ENCODE measurements around the gene LGALS9.

The LGALS9 gene

DNA sequence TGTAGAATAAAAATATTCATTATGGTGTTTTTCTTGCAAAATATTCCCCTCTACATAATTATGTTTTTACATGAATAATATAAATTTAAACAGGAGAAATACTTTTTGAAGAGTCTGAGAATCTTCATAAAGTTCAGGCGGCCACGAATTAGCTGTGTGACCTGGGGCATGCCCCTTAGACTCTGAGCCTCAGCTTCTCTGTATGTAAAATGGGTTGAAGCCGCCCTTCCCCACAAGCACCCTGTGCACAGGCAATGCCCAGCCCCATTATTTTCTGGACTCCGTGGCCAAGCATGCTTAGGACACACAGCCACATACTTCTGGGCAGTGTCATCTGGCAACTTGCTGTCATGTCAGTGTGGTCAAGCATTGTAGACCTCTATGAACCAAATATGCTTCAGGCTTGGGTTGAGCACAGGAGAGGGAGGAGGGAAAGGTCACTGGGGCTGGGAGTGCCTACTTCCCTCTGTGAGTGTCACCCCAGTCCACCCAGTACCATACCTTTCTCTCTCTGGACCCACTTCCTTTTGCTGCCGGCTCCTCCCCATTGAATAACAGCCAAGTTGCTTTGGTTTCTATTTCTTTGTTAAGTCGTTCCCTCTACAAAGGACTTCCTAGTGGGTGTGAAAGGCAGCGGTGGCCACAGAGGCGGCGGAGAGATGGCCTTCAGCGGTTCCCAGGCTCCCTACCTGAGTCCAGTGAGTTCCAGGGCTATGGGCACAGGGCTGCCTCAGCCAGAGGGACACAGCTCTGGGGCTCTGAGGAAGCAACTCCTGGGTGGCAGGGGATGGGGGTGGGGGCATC, at the start of gene LGALS9:
TSS of gene LGALS9 (plus strand) at position 582 of the 804 bp plus-strand sequence. CDS start at position 660, 78 bp downstream.
- ATAC-seq, result peak; percentile 81
- Mint-ChIP-seq H3K4me1 (peaks cover 43% of the 10 kb centered on the region), H3K36me3 (peaks cover 15% of the 10 kb centered on the region), H3K27me3 (no peaks in the 10 kb centered on the region), H3K4me3 (peak within 1 kb of the TSS; percentile 85), H3K9me3 (peaks cover 3% of the 10 kb centered on the region), H3K27ac (peak within 1 kb of the TSS; percentile 92)

DNA sequence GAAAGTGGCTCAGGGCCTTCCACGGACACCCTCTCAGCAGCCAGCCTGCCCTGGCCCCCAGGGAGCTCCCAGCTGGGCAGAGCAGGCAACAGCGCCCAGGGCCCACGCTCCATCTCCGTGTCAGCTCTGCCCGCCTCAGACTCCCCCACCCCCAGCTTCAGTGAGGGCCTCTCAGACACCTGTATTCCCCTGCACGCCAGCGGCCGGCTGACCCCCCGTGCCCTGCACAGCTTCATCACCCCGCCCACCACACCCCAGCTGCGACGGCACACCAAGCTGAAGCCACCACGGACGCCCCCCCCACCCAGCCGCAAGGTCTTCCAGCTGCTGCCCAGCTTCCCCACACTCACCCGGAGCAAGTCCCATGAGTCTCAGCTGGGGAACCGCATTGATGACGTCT, 48.3 kb upstream of the LGALS9 start:
- Mint-ChIP-seq H3K4me3 (no peak overlapping the region), H3K27me3 (no peaks in the 10 kb centered on the region), H3K4me1 (peaks cover 49% of the 10 kb centered on the region), H3K9me3 (no peaks in the 10 kb centered on the region), H3K27ac (no peak overlapping the region), H3K36me3 (peaks cover 27% of the 10 kb centered on the region)
- ATAC-seq, result no peak

- peak; percentile 65 for ATAC-seq
- H3K27ac Mint-ChIP-seq, result peak overlapping the region; percentile 80
- no peaks in the 10 kb centered on the region for H3K27me3 Mint-ChIP-seq
- H3K4me1 Mint-ChIP-seq, result peaks cover 34% of the 10 kb centered on the region
- H3K36me3 Mint-ChIP-seq, result peaks cover 44% of the 10 kb centered on the region
- no peak overlapping the region for H3K4me3 Mint-ChIP-seq
- H3K9me3 Mint-ChIP-seq, result no peaks in the 10 kb centered on the region
Observed at GRCh38 chr17:27585153-27585681, 45.8 kb upstream of the LGALS9 start.

DNA sequence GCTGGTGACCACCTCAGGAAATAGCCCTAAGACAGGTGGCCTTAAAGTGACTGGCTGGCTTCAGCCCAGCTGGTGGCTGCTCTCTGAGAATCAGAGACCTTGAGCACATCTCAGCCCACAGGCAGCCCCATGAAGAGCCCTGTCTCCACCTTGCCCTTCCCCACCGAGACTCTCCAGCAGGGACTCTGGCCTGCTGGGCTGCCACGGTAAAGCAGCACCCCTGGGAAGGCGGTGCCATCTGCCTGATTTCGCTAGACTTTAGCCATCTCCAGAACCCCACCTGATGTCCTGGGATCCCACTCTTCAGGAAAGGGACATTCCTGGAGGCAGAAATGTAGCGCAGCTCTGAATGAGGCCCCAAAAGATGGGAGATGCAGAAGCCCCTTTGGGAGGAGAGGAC, 45.2 kb upstream of the LGALS9 start:
- Mint-ChIP-seq H3K27ac (peak overlapping the region; percentile 80), H3K4me3 (no peak overlapping the region), H3K27me3 (no peaks in the 10 kb centered on the region), H3K4me1 (peaks cover 34% of the 10 kb centered on the region), H3K9me3 (no peaks in the 10 kb centered on the region), H3K36me3 (peaks cover 45% of the 10 kb centered on the region)
- ATAC-seq, result no peak

- peaks cover 49% of the 10 kb centered on the region for H3K36me3 Mint-ChIP-seq
- no peaks in the 10 kb centered on the region for H3K9me3 Mint-ChIP-seq
- no peak overlapping the region for H3K4me3 Mint-ChIP-seq
- ATAC-seq, result no peak
- H3K27me3 Mint-ChIP-seq, result no peaks in the 10 kb centered on the region
- H3K4me1 Mint-ChIP-seq, result peaks cover 32% of the 10 kb centered on the region
- peak overlapping the region; percentile 80 for H3K27ac Mint-ChIP-seq
Observed at GRCh38 chr17:27586203-27586721, 44.7 kb upstream of the LGALS9 start.

DNA sequence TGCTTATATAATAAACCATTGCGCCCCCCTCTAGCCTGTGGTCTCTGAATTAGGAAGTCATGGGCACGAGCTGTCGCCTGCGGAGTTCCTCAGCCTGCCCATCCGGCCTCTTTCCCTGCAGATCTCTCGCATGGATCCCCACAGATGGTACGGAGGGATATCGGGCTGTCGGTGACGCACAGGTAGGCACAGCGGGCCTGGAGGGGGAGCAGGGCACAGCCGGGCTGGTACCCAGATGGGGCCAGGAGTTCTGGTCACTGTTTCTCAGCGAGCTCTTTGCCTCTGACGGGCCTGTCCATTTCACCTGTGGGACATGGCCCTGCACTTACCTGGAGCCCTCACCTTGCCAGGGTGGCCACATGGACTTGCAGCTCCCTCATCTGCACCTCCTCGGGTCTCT, 42.6 kb upstream of the LGALS9 start:
- Mint-ChIP-seq H3K27ac (no peak overlapping the region), H3K27me3 (no peaks in the 10 kb centered on the region)
- no peak for ATAC-seq

GRCh38 chr17:27590864-27591263, 40.1 kb upstream of the LGALS9 start:
- Mint-ChIP-seq H3K4me1 (peaks cover 3% of the 10 kb centered on the region), H3K9me3 (no peaks in the 10 kb centered on the region), H3K36me3 (peaks cover 45% of the 10 kb centered on the region), H3K27ac (no peak overlapping the region), H3K27me3 (no peaks in the 10 kb centered on the region), H3K4me3 (no peak overlapping the region)
- ATAC-seq, result no peak

More for the DNA sequence above, 42.6 kb upstream of the LGALS9 start:
- H3K36me3 Mint-ChIP-seq, result peaks cover 52% of the 10 kb centered on the region
- peaks cover 22% of the 10 kb centered on the region for H3K4me1 Mint-ChIP-seq
- no peaks in the 10 kb centered on the region for H3K9me3 Mint-ChIP-seq
- H3K4me3 Mint-ChIP-seq, result no peak overlapping the region

GRCh38 chr17:27591986-27592385, 39.0 kb upstream of the LGALS9 start:
- no peak overlapping the region for H3K4me3 Mint-ChIP-seq
- no peaks in the 10 kb centered on the region for H3K9me3 Mint-ChIP-seq
- ATAC-seq, result no peak

GRCh38 chr17:27593232-27593856, 37.6 kb upstream of the LGALS9 start:
- Mint-ChIP-seq H3K4me3 (no peak overlapping the region), H3K36me3 (peaks cover 57% of the 10 kb centered on the region), H3K4me1 (no peaks in the 10 kb centered on the region), H3K27ac (no peak overlapping the region), H3K9me3 (no peaks in the 10 kb centered on the region), H3K27me3 (no peaks in the 10 kb centered on the region)
- no peak for ATAC-seq

More at GRCh38 chr17:27591986-27592385, 39.0 kb upstream of the LGALS9 start:
- Mint-ChIP-seq H3K36me3 (peaks cover 49% of the 10 kb centered on the region), H3K27me3 (no peaks in the 10 kb centered on the region), H3K27ac (no peak overlapping the region), H3K4me1 (no peaks in the 10 kb centered on the region)

GRCh38 chr17:27593857-27594255, 37.1 kb upstream of the LGALS9 start:
- H3K4me3 Mint-ChIP-seq, result no peak overlapping the region
- H3K9me3 Mint-ChIP-seq, result no peaks in the 10 kb centered on the region
- H3K27ac Mint-ChIP-seq, result no peak overlapping the region
- H3K36me3 Mint-ChIP-seq, result peaks cover 58% of the 10 kb centered on the region
- no peak for ATAC-seq
- H3K27me3 Mint-ChIP-seq, result no peaks in the 10 kb centered on the region
- H3K4me1 Mint-ChIP-seq, result no peaks in the 10 kb centered on the region

GRCh38 chr17:27595208-27595607, 35.8 kb upstream of the LGALS9 start:
- Mint-ChIP-seq H3K36me3 (peaks cover 45% of the 10 kb centered on the region), H3K27ac (peak overlapping the region; percentile 55)

GRCh38 chr17:27596096-27596495, 34.9 kb upstream of the LGALS9 start:
- H3K27me3 Mint-ChIP-seq, result no peaks in the 10 kb centered on the region
- H3K4me3 Mint-ChIP-seq, result no peak overlapping the region
- peak overlapping the region; percentile 55 for H3K27ac Mint-ChIP-seq
- H3K9me3 Mint-ChIP-seq, result no peaks in the 10 kb centered on the region
- H3K36me3 Mint-ChIP-seq, result peaks cover 48% of the 10 kb centered on the region
- ATAC-seq, result no peak
- peaks cover 6% of the 10 kb centered on the region for H3K4me1 Mint-ChIP-seq

More at GRCh38 chr17:27595208-27595607, 35.8 kb upstream of the LGALS9 start:
- Mint-ChIP-seq H3K4me1 (peaks cover 6% of the 10 kb centered on the region), H3K4me3 (no peak overlapping the region), H3K27me3 (no peaks in the 10 kb centered on the region), H3K9me3 (no peaks in the 10 kb centered on the region)
- no peak for ATAC-seq

DNA sequence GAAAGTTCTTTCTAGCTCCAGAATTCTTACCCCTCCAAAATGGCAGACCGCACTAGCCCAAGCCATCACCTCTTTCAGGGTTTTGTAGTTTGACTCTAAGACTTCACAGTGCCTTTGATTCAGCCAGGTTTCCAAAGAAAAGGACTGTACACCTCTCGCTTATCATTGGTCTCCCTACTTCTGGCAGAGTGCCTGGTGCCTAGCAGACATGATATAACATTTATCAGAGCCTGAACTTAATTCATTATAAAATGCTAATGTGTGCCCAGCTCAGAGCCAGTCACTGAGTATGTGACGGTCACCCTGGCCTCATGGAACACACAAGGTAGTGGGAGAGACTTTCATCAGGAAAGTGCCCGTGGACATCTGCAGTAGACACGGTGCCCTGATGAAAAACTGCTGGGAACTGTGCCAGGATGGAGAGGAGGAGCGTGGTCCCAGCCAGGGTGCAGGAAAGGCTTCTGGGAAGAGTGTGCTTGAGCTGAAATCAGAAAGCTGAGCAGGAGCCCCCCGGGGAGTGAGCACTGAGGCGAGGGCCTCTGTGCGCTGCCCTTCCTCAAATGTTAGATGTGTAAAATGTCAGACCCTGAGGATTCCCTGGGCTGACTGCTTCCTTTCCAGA, 34.3 kb upstream of the LGALS9 start:
- H3K36me3 Mint-ChIP-seq, result peaks cover 50% of the 10 kb centered on the region
- H3K4me1 Mint-ChIP-seq, result peaks cover 6% of the 10 kb centered on the region
- ATAC-seq, result no peak
- no peak overlapping the region for H3K4me3 Mint-ChIP-seq
- no peaks in the 10 kb centered on the region for H3K9me3 Mint-ChIP-seq
- H3K27me3 Mint-ChIP-seq, result no peaks in the 10 kb centered on the region
- H3K27ac Mint-ChIP-seq, result no peak overlapping the region

- Mint-ChIP-seq H3K9me3 (no peaks in the 10 kb centered on the region), H3K4me3 (no peak overlapping the region), H3K27me3 (no peaks in the 10 kb centered on the region), H3K4me1 (peaks cover 6% of the 10 kb centered on the region), H3K27ac (no peak overlapping the region), H3K36me3 (peaks cover 49% of the 10 kb centered on the region)
- ATAC-seq, result no peak
Observed at GRCh38 chr17:27597188-27597580, 33.8 kb upstream of the LGALS9 start.

GRCh38 chr17:27597783-27598320, 33.1 kb upstream of the LGALS9 start:
- no peaks in the 10 kb centered on the region for H3K9me3 Mint-ChIP-seq
- no peak for ATAC-seq
- no peak overlapping the region for H3K4me3 Mint-ChIP-seq
- peaks cover 42% of the 10 kb centered on the region for H3K36me3 Mint-ChIP-seq
- H3K27ac Mint-ChIP-seq, result no peak overlapping the region
- peaks cover 11% of the 10 kb centered on the region for H3K4me1 Mint-ChIP-seq
- no peaks in the 10 kb centered on the region for H3K27me3 Mint-ChIP-seq
